ENCODE data around the gene SCAMP4.

SCAMP4 gene

DNA sequence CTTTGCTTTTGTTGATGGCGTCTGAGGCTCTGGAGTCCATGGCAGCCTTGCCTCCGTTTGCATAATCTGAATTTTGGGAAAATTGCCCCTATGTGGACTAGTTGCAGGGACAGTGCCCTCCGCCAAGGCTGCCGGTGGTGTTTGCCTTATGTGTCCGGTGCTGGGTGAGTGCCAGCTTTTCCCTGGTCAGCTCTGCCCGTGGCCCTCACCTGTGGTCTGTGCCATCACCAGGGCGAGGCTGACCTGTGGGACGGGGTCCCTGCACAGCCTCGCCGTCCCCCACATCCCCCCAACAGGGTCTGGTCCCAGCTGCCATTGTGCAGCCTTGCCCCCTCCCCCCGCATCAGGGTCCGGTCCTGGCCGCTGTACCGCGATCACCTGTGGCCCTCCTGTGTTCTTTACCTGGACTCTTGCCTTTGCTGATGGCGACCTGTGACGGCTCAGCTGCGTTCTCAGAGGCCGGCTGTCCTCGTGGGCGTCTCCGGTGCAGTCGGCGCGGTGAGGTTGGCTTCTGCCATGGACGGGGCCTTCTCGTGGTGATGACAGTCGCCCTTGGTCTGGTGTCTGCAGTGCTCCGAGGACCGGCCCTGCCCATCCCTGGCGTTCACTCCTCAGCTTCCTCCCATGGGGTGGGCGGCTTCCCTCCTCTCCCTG is 48.4 kb downstream of the SCAMP4 start:
- FAIRE-seq: no peak

DNA sequence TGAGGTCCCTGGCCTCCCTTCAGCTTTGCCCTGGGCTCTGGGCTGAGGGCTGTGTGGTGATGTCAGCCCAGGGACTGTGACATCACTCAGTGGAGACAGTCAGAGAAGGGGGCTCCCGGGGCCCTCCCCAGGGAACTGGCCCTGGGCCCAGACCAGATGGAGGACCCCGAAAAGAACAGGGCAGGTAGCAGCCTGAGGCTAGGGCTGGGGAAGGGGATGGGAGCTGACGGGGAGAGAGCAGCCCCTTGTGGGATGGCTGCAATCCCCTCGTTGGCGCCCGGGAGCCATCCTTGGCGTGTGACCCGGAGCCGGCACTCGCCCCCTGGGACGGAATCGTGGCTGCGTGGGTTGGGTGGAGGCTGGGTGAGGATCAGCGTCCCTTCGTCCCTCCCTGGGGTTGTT is 49.3 kb downstream of the SCAMP4 start:
- FAIRE-seq (no peak), DNase-seq (ENCODE audit: insufficient read length, low spot score) (no peak)

More for the DNA sequence above, 48.4 kb downstream of the SCAMP4 start:
- DNase-seq (ENCODE audit: insufficient read length, low spot score): no peak

DNA sequence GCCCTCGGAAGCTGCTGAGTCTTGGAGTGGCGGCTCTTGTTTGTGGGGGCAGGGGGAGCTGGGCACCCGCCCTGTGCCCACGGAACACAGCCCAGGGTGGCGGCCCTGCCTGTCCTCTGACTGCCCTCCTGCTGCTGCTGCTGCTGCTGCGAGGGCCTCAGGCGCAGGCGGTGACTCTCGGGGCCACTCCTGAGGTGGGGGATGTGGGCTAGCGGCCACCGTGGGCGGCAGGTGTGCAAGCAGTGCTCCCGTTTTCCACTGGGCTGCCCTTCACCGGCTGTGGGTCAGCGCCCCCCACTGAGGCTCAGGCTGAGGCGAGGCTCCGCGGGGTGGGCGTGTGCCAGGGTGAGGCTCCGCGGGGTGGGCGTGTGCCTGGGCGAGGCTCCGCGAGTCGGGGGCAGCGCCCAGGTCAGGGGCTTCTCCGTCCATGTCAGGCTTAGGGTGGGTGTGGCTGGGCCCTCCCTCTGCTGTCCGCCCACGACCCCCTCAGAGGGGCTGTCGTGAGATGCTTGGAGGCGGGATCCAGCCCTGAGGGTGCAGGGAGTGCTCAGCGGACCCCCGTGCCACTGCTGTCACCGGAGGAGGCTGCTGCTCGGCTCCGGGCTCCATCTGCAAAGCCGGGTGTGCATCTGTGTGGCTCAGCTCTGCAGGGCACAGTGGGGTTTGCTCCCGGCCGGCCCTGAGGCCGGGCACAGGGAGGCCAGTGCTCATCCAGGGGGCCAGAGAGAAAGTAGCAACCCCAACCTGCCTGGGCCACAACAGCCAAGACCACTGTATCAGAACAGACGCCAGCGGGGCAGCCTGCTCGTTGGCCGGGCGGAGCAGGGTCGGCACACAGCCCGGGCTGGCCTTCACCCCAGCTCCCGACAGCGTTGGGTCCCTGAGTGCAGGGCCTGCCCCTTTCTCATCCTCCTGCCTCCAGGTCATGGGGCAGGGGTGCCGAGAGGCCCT is 50.2 kb downstream of the SCAMP4 start:
- FAIRE-seq (no peak), DNase-seq (ENCODE audit: insufficient read length, low spot score) (no peak)

DNA sequence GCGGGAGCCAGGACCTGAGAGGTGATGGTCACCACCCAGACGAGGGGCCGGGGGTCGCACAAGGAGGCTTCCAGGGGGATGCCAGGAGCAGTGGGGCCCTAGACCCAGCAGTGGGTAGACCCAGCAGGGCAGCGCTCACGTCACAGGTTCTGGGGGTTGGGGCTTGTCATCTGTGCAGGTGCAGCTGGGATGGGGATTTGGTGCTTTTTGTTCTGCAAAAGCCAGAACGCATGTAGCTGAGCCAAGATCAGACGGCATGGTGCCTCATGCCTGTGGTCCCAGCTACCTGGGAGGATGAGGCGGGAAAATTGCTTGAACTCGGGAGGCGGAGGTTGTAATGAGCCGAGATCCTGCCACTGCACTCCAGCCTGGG is 50.9 kb downstream of the SCAMP4 start:
- FAIRE-seq (no peak), DNase-seq (ENCODE audit: insufficient read length, low spot score) (no peak)

DNA sequence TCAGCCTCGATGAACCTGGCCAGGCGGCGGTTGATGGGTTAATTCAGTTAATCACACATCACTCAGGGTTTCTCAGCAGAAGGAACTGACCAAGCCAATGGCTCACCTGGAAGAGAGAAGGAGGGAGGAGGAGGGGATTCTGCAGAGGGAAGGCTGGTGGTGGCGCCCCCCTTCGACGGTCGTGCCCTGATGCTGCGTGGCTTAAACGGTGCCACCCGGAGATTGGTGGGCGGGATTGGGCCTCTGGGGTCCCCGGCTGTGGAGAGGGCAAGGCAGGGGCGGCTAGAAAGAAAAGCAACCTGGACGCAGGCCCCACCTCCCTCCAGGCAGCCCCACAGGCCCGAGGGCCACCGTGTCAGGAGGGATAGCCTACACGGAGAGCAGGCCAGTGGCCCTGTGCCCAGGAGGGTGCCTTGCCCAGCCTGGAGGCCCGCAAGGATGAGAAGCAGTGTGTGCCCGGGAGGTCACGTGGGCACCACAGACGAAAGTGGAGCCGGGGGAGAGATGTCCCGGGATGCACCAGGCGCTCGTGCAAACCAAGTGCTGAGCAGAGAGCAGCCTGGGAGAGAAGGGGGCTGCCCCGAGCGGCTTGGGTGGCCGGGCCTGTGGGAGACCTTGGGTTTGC is 51.8 kb downstream of the SCAMP4 start:
- no peak for FAIRE-seq

DNA sequence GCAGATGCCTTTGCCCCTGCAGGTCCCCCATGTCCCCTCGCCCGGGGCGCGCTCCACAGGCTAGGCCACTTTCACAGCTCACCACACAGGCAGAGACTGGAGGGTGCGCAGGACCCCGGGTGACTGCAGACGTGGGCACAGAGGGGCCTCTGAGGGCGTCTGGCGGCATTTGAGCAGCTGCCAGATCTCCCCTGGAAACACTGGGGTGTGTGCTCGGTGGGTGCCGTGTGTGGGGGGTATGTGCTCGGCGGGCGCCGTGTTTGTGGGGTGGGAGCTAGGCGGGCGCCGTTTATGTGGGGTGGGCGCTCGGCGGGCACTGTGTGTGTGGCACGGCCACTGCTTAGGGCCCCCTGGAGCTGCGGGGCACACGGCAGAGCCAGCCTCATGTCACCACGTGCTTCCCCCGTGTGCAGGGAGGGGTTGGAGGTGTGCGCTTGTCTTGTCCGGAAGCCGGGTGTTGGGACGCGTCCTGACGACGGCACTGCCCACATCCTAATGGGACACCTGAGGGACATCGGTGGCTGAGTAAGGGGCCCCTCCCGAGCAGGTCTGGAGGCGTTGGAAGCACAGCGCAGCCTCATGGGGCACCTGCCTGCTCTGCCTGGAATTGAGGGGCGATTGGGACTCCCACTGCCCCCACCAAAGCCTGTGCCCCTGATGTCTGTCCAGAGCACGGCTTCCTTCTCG is 52.5 kb downstream of the SCAMP4 start:
- FAIRE-seq (no peak), DNase-seq (ENCODE audit: insufficient read length, low spot score) (no peak)

More for the DNA sequence above, 51.8 kb downstream of the SCAMP4 start:
- DNase-seq (ENCODE audit: insufficient read length, low spot score): no peak

DNA sequence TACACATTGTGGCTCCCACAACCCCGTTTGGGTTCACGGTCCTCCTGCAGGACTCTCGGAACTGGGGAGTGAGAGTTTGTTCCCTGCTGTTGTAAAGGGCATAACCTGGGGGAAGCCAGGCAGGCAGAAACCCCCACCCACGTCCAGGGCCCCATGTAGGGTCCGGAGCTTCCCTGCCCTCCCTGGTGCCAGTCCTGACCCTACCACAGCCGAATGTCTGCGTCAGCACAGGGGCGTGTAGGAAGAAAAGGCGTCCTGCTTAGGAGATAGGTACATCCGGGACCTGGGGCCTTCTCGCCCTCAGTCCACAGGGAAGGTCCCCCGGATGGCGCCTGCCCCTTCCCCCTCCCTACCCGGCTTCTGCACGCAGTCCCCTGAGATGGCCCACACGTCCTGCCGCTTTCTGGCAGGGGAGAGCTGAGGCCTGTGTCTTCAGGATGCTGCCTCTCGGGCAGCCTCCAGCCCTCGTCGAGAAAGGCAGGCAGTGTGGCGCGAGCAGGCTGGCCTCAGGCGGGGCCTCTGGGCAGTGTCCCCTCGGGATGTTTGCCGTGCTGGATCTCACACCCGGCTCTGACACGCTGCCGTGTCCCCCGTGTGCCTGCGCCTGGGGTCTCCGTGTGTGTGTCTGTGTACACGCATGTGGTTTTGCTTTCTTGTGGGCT is 54.9 kb downstream of the SCAMP4 start:
- DNase-seq (ENCODE audit: insufficient read length, low spot score) (no peak), FAIRE-seq (no peak)

DNA sequence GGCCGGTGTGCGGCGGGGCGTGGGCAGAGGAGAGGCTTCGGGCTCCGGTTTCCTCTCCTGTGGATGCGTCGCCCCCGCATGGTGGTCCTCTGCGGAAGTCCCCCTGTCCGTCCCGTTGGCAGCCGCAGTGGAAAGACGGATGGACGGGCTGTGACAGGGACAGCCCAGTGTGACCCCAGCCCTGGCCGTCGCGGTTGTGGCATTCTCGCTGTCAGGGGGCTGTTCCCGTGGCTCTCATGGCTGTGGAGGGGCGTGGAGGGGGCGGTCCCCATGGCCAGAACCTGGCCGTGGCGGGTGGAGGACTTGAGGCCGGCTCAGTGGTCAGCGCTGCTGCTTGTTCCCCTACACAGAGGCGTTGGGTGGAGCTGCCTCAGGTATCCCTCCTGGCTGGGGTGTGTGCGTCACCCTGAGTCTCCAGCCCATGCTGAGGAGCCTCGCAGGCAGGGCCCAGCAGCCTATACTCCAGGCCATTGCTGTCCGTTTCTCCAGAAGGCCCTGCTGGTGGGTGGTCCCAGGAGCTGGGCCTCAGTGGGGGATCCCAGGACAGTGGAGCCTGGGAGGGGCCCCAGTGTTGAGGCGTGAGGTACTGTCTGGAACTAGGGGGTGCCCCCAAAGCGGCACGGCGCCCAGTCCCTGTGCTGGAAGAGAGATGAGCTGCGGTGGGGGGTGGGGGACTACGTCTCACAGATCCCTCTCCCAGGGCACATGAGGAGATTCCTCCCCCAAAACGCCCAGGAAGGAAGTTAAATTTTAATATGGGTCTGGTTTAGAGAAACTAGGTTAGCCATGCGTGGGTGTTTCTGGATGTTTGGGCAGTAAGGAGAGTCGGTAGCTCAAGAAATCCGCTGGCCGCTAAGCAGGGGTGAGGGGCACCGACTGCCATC is 56.0 kb downstream of the SCAMP4 start:
- DNase-seq (ENCODE audit: insufficient read length, low spot score) (no peak), FAIRE-seq (no peak)

DNA sequence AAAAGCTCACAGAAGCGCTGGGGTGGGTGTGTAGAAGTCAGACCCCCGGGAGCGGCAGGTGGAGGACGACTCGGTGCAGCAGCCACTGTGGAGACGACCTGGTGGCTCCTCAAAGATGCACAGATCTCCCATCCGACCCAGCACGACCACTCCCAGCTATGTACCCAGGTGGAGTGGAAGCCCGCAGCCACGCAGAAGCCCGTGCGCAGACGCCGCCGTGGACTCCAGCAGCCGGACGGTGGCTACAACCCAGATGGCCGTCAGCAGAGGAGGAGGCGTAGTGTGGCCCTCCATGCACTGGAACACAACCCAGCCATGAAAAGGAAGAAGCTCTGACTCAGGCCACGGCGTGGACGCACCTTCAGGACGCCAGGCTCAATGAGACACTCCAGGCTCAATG is 57.5 kb downstream of the SCAMP4 start:
- DNase-seq (ENCODE audit: insufficient read length, low spot score): no peak
- no peak for FAIRE-seq

DNA sequence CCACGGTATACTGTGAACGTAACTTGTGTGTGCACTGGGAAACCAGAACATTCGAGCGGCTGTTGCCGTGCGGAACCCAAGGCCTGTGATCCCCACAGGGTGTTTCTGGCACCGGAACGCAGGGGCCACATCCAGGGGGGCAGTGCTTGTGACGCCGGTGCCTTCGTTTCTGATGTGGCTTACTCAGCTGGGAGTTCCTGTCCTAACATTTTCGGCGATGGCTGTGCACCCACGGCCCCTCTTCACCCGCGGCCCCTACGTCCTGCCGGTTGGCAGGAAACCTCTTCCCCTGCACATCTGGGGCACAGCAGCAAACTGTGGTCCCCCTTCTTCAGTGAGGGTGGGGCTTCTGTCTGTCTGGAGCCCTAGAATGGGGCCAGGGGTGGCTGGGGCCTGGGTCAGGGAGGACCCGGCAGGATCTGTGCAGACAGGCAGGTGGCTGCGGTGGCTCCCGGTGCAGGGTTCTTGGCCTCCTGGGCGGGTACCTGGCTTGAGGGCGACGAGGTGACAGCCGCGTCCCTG is 61.9 kb downstream of the SCAMP4 start:
- DNase-seq (ENCODE audit: insufficient read length, low spot score) (no peak), FAIRE-seq (no peak)

DNA sequence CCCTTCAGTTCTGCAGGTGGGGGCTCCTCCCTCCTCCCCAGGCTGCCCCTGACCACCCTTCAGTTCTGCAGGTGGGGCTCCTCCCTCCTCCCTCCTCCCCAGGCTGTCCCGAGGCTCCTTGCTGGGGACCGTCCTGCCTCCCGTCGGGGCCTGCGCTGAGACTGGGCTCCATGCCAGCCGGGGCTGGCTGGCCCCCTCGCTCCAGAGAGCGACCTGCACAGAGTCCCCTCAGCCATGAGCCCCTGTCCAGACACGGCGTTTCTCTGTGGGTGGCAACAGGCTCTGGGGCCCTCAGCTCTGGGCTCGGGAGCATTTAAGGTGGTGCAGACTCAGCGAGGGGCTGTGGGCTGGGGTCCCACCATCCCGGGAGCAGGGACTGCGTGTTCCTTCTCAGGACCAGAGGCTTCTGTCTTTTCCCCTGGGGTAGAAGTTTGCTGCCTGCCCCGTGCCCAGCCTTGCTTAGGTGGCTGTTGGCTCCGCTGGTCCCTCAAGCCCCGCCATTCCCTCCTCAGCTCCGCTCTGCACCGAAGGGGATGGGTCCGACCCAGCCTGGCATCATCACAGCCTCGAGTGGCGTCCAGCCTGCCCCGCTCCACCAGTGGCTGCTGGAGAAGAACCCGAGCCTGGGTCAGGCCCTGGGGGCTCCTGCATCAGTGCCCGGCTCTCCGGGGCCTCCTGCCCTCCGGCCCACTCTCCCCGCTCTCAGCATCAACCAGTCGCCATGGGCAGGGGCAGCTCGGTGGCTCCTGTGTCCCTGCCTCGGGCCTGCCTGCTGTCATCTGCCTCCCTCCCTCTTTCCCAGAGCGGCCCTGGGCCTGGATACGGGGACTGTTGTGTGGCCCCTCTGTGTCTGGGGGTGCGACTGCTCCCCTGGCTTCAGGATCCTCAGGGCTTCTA is 63.3 kb downstream of the SCAMP4 start:
- DNase-seq (ENCODE audit: insufficient read length, low spot score): no peak
- FAIRE-seq: no peak

DNA sequence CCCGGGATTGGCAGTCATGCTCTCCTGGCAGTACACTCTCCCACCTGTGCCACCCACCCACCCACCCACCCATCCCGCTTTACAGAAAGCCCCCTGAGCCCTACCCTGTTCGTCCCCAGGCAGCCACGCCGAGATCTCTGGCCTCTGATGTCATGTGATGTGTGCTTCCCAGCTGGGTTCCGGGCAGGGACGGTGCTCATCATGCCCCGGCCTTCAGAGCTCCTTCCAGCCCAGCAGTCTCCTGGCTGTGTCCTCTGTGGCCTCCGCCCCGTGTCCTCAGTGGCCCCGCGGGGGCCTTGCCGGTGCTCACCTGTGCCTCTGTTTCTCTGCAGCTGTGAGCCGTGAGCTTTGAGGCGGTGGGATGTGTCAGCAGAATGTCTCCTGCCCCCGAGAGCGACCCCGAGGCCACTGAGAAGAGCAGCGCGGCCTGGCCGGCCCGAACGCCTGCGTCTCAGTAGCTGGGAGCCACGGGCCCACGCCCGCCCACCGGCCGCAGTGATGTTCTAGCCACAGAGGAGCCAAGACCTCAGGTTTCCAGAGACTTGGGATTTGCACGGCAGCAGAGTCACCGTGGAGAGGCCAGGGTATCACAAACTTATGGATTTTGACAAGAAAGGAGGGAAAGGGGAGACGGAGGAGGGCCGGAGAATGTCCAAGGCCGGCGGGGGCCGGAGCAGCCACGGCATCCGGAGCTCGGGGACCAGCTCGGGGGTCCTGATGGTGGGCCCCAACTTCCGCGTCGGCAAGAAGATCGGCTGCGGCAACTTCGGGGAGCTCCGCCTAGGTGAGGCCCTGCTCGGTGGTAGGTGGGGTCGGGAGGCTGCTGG is 64.2 kb downstream of the SCAMP4 start:
- no peak for FAIRE-seq
- no peak for DNase-seq (ENCODE audit: insufficient read length, low spot score)

DNA sequence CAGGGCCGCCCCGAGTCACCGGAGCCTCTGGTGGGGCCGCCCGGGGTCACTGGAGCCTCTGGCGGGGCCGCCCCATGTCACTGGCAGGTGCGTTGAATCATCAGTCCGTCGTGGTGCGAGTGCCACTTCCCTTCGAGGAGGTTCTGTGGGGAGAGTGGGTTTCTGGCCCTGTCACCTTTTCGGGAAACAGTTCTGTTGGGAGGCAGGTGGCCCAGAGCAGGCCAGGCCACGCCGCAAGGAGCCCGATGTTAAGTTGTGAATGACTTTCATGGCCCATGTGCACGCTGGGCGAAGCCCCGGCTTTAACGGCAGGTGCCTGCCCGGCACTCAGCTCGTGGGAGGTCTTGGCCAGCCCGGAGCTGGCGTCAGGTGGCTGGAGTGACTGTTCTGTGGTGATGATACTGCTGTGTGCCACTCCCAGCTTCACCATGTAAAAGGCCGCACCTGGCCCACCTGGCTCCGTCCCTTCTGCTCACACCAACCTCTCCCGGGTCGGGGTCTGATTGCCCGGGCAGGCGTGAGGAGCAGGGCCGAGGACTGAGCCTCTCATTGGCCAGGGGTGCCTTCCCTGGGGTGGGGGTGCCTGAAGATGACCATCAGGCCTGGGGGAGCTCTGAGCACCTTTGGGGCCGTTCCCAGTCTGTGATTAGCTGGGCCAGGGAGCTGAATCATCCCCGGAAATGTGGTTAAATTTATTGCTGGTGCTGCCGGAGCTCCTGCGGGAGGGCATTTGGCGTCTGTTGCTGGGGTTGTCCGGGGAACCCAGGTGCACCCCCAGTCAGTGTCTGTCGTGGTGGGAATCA is 65.0 kb downstream of the SCAMP4 start:
- no peak for DNase-seq (ENCODE audit: insufficient read length, low spot score)

DNA sequence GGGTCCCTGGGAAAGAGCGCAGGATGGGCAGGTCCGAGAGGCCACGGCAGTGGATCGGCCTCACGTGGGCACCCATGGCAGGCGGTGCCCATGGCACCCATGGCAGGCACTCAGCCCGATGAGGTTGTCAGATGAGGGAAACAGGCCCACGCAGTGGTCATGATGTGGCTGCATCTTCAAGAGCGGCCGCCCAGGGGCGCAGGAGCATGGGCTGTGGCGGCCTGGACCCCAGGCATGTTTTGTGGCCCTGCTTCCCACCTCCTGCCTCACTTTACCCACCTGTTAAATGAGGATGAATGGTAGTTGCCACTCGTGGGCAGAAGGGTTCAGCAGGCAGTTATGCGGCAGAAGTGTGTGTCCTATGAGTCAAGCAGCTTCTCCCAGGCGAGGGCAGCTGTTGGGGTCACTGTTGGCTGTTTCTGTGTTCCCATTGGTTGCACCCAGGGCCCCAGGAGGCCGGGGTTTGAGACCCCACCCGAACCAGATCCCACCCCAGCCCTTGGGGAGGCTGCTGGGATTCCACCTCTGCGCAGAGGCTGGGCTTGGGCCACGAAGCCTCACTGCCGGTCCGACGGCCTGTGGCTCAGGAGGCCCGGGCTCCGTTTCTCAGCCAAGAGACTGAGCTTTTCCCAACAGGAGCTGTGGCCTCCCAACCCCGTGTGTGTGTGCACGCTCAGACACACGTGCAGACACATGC is 65.8 kb downstream of the SCAMP4 start:
- FAIRE-seq: no peak

More for the DNA sequence above, 65.0 kb downstream of the SCAMP4 start:
- FAIRE-seq: no peak

DNA sequence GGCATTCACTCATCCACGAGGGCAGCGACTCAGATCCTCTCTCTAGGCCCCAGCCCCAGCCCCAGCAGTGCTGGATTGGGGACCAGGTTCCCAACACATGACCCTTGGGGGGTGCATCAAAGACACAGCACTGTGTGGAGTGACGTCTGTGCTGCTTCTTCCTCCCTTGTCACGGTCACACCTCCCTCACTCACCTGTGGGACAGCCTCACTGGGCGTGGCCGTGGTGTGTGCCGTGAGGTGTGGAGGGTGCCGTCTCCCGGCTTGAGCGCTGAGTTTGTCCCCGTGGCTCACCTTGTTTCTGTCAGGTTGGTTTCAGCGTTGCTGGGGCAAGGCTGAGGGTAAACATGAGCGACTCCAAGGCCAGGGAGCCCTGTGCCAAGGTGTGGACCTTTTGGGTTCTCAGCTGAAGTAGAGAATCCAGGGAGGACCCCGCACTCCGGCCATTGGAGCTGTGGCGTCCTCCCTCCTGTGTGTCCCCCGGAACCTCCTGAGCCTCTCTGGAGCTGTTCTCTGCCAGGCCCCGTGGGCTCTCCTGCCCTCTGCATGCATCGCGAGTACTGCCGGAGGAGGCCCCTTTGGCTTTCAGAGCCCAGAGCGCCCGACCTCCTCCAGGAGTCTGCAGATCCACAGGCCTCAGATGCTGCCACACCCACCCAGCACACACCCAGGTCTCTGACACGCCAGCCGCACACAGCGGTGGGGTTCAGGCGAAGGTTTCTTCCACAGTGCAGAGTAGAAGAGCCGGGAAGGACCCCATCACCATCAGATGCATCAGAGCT is 69.4 kb downstream of the SCAMP4 start:
- DNase-seq (ENCODE audit: insufficient read length, low spot score) (no peak), FAIRE-seq (no peak)

More for the DNA sequence above, 65.8 kb downstream of the SCAMP4 start:
- DNase-seq (ENCODE audit: insufficient read length, low spot score): no peak
